ENCODE results near the gene OPCML.

GRCh38 chr11:132895340-132895739 lies 637.0 kb downstream of the OPCML start:
- TF ChIP-seq EZH2 (IDR thresholded peaks at IDR 0.05; ENCODE audit: low read depth, unreplicated experiment): no peak
- no peak for TF ChIP-seq CTCF (conservative IDR thresholded peaks at IDR 0.05; ENCODE audit: low read depth in 2 of 2)
- no peak for TF ChIP-seq POLR2AphosphoS5 (IDR thresholded peaks at IDR 0.05; ENCODE audit: low read depth)
- TF ChIP-seq EZH2phosphoT487 (IDR thresholded peaks at IDR 0.05; ENCODE audit: unreplicated experiment): no peak
- TF ChIP-seq REST (IDR thresholded peaks at IDR 0.05; ENCODE audit: unreplicated experiment): no peak
- TF ChIP-seq ZNF331 (CRISPR knock-in tag; IDR thresholded peaks at IDR 0.05; ENCODE audit: low read depth): no peak
- TF ChIP-seq NANOG (IDR thresholded peaks at IDR 0.05; ENCODE audit: borderline replicate concordance): no peak
- no peak for TF ChIP-seq CREB1 (CRISPR knock-in tag; IDR thresholded peaks at IDR 0.05; ENCODE audit: low read depth)
- TF ChIP-seq JUNB (IDR thresholded peaks at IDR 0.05; ENCODE audit: unreplicated experiment): no peak
- no peak for TF ChIP-seq ZNF114 (CRISPR knock-in tag; IDR thresholded peaks at IDR 0.05)
- no peak for TF ChIP-seq ETS1 (IDR thresholded peaks at IDR 0.05)
- no peak for TF ChIP-seq STAT1 (IDR thresholded peaks at IDR 0.05; ENCODE audit: unreplicated experiment)

All from GM23338 (cell line).